Right atrium auricular region (tissue), 2 donors: Measurements from ENCODE around the gene GIMAP7. TPM values are rescaled to one million over a fixed set of nuclear protein-coding genes. Genes with fewer than 3 reads are reported as not detected.

Experiments used
- DNase-seq: peaks from one replicate; pipeline ENCODE4 v3.0.0-alpha.2; 2019; ENCODE audit warnings: low spot score
- H3K27ac ChIP-seq, 2 donors: fragments of 200-600 bp; sonication (generic); 1 replicate in 1 of 2; 2 replicates in 1 of 2; pipeline ENCODE4 v1.5.1; 2016 to 2019
- H3K27me3 ChIP-seq, 2 donors: fragments of 200-600 bp; sonication (generic); one replicate each; pipeline versions ENCODE4 v1.5.1 to v1.6.0; 2017 to 2019
- H3K36me3 ChIP-seq: fragments of 200-600 bp; sonication (generic); one replicate; pipeline ENCODE4 v1.5.1; 2016
- H3K4me1 ChIP-seq, 2 donors: fragments of 200-600 bp; sonication (generic); one replicate each; pipeline versions ENCODE4 v1.5.1 to v1.6.0; 2017 to 2019
- H3K4me3 ChIP-seq, 2 donors: fragments of 200-600 bp; sonication (generic); 1 replicate in 1 of 2; 2 replicates in 1 of 2; pipeline ENCODE4 v1.5.1; 2017 to 2019; ENCODE audit warnings: mild to moderate bottlenecking in 1 of 2, moderate library complexity in 1 of 2
- H3K9me3 ChIP-seq, 2 donors: fragments of 200-600 bp; sonication (generic); one replicate each; pipeline ENCODE4 v1.5.1; 2019
- total RNA-seq, 2 donors: library from RNA; depleted of rRNA; stranded (reverse); fragments of >200 nt; gene quantifications; one replicate each; pipeline ENCODE4 v1.1.0, GENCODE V29; 2016
- TF ChIP-seq, protein P1 (sequence below), 2 donors: fragments of 200-600 bp; sonication (generic); IDR thresholded peaks; one replicate each; pipeline ENCODE4 v1.5.1; 2019; ENCODE audit warnings: antibody characterized with exemption in 2 of 2

Gene GIMAP7
- total RNA-seq, 2 donors from 2014 or later, result 12.7 to 12.9 TPM

DNA sequence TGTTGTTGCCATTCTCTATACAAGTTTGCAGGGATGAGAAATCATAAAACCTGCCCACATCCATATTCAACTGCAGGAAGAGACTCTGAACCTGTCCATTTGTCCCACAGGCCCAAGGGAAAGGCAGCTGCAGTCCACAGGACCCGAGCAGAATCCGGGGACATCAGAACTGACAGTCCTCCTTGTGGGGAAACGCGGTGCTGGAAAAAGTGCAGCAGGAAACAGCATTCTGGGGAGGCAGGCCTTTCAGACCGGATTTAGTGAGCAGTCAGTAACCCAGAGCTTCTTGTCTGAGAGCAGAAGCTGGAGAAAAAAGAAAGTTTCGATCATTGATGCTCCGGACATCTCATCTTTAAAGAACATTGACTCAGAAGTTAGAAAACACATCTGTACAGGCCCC, 40.8 kb upstream of the GIMAP7 start:
- peaks cover 18% of the 10 kb centered on the region for H3K36me3 ChIP-seq
- H3K4me1 ChIP-seq, result peaks cover 0 to 5% of the 10 kb centered on the region in 2 donors
- H3K27me3 ChIP-seq, result no peaks in the 10 kb centered on the region
- no peak overlapping the region for H3K27ac ChIP-seq
- no peak overlapping the region for H3K4me3 ChIP-seq
- DNase-seq, result no peak
- no peaks in the 10 kb centered on the region for H3K9me3 ChIP-seq
- TF ChIP-seq, protein P1, sequence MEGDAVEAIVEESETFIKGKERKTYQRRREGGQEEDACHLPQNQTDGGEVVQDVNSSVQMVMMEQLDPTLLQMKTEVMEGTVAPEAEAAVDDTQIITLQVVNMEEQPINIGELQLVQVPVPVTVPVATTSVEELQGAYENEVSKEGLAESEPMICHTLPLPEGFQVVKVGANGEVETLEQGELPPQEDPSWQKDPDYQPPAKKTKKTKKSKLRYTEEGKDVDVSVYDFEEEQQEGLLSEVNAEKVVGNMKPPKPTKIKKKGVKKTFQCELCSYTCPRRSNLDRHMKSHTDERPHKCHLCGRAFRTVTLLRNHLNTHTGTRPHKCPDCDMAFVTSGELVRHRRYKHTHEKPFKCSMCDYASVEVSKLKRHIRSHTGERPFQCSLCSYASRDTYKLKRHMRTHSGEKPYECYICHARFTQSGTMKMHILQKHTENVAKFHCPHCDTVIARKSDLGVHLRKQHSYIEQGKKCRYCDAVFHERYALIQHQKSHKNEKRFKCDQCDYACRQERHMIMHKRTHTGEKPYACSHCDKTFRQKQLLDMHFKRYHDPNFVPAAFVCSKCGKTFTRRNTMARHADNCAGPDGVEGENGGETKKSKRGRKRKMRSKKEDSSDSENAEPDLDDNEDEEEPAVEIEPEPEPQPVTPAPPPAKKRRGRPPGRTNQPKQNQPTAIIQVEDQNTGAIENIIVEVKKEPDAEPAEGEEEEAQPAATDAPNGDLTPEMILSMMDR (IDR thresholded peaks at IDR 0.05), result no peak

DNA sequence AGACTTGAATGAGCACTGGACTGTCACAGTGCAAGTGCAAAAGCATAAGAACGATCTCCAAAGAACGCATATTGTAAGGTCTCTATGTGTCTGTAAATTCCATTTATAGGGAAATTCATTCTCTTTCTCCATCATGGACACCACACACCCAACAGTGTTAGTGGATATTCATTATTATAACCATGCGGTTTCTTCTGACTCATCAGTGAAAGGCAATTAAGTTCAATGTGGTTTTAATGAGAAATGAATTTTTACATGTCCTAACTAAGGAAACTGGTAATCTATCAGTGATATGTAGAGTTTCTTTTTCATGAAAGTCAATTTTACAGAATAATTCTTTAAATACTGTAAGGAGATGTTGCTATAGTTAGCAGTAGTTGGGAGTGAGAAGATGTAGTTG, 38.4 kb upstream of the GIMAP7 start:
- Histone ChIP-seq H3K27me3 (no peaks in the 10 kb centered on the region), H3K27ac (no peak overlapping the region), H3K36me3 (peaks cover 18% of the 10 kb centered on the region), H3K4me3 (no peak overlapping the region), H3K9me3 (no peaks in the 10 kb centered on the region), H3K4me1 (peaks cover 0 to 16% of the 10 kb centered on the region in 2 donors)
- no peak for DNase-seq
- TF ChIP-seq, protein P1 (IDR thresholded peaks at IDR 0.05), result no peak

DNA sequence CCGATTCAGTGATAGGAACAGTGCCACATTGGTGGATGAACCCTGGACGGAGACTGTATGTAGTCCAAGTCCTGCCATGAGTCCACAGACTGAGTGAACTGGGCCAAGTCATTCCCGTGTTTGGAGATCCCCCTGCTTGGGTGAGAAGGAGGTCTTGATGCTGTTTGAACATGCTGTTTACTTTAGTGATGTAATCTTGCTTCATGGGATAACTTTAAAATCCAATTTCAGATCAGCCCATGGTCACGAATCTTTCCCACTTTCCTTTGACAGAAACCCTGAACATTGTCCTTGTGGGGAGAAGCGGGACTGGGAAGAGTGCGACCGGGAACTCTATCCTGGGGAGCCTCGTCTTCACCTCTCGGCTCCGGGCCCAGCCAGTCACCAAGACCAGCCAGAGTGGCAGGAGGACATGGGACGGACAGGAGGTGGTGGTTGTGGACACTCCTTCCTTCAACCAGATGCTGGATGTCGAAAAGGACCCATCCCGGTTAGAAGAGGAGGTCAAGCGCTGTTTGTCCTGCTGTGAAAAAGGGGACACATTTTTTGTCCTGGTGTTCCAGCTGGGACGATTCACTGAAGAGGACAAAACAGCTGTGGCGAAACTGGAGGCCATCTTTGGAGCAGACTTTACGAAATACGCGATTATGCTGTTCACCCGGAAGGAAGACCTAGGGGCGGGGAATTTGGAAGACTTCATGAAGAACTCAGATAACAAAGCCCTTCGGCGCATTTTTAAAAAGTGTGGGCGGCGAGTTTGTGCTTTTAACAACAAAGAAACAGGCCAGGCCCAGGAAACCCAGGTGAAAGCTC, 37.6 kb upstream of the GIMAP7 start:
- no peak for DNase-seq
- Histone ChIP-seq H3K9me3 (no peaks in the 10 kb centered on the region), H3K4me3 (no peak overlapping the region), H3K4me1 (peaks cover 0 to 16% of the 10 kb centered on the region in 2 donors), H3K27me3 (no peaks in the 10 kb centered on the region), H3K27ac (no peak overlapping the region), H3K36me3 (peaks cover 18% of the 10 kb centered on the region)
- TF ChIP-seq, protein P1 (IDR thresholded peaks at IDR 0.05), result no peak

DNA sequence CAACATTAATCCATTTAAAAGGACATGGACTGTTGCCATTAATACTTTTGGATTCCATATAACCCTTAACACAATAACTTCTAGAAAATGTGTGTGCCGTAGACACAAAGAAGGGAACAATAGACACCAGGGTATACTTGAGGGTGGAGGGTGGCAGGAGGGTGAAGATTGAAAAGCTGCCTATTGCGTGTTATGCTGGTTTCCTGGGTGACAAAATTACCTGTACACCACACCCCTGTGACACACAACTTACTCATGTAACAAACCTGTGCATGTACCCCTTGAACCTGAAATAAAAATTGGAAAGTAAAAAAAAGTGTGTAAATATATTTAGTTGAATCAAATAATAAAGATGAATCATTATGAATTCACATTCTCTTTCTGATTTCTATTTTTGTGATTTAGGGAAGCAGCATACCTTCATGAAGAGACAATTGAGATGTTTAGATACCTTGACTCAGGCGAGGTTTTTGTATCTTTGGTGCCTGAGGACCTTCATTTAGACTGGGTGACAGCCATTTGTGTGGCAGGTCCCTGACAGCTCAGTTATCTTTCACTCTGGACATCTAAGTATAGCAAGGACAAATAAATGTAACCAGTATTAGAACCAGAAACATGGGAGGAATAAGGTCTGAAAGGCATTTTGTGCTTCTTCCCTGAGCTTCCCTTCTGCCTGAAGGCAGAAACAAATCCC, 35.5 kb upstream of the GIMAP7 start:
- no peaks in the 10 kb centered on the region for H3K27me3 ChIP-seq
- TF ChIP-seq, protein P1 (IDR thresholded peaks at IDR 0.05), result no peak
- peaks cover 0 to 16% of the 10 kb centered on the region in 2 donors for H3K4me1 ChIP-seq
- H3K9me3 ChIP-seq, result no peaks in the 10 kb centered on the region
- no peak overlapping the region for H3K4me3 ChIP-seq
- H3K27ac ChIP-seq, result peak overlapping the region; percentile 46 to 76
- no peak for DNase-seq
- H3K36me3 ChIP-seq, result peaks cover 18% of the 10 kb centered on the region

DNA sequence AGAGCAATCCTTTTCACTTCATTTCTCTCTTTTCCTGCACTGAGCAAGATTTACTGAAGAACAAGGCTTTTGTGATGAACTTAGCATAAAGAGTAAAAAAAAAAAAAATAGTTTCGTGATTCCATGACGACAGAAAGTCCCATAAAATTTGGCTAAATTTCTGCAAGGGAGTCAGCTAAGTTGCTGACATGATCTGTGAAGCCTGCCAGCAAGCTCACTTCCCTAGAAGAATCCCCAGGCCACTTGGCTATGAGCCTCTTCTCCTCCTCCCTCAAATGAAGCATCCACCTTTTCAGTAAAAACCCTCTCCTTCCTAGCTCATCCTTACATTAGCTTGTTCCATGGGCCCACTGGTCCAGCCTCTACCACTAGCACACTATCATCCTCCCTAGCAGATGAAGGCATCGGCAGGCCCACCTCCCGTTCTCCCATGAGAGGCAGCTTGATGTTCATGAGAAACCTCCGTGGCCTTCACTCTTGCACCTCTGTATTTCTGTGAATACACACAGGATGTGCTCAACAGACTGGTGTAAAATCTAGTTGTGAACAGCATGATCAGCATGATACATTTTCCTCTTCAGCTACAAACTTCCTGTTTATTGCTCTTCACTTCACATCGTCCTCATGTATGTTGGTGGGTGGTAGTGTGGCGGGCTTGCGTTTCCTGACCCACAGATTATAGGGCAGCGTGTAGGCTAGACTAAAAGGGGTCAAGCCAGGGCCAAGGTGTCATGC, 33.3 kb upstream of the GIMAP7 start:
- H3K27ac ChIP-seq, result peak overlapping the region; percentile 0 to 13
- H3K4me1 ChIP-seq, result peaks cover 0 to 16% of the 10 kb centered on the region in 2 donors
- H3K9me3 ChIP-seq, result no peaks in the 10 kb centered on the region
- H3K36me3 ChIP-seq, result peaks cover 16% of the 10 kb centered on the region
- H3K27me3 ChIP-seq, result no peaks in the 10 kb centered on the region
- TF ChIP-seq, protein P1 (IDR thresholded peaks at IDR 0.05), result no peak
- no peak overlapping the region for H3K4me3 ChIP-seq
- no peak for DNase-seq
